ENCODE measurements around the gene KLRF1.

DNA sequence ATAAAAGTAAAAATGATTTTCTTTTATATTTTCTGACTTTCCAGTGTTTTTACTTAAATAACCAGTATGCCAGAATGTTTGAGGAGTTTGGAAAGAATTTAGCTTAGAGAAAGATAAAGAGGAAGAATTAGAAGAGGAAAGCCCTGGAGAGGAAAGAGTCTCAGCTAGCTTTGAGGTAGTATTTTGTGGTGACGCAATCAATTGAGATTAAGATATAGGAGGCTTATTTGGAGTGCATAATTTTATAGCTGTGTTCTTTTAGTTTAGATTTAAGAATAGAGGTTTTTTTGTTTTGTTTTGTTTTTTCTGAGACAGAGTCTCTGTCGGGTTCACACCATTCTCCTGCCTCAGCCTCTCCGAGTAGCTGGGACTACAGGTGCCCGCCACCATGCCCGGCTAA lies 23.8 kb downstream of the KLRF1 start:
- TF ChIP-seq EP300 (conservative IDR thresholded peaks at IDR 0.05; ENCODE audit: poor library complexity, severe bottlenecking) (no peak), CTCF (IDR thresholded peaks at IDR 0.05; ENCODE audit: poor library complexity, severe bottlenecking) (no peak)

Data from neural cell (in vitro differentiated cells).